Activated T-helper 1 cell treated with anti-CD3 and anti-CD28 coated beads, Interleukin-2, amount 50 U/mL, for 16 hours (primary cell): Measurements from ENCODE around the gene COASY.
A peak's percentile ranks its signal among the peaks of the same experiment; 100 is the strongest.

Experiments used
- DNase-seq, 2 donors: peaks; one replicate each; pipeline ENCODE4 v3.0.0-alpha.2; 2020; ENCODE audit warnings: low read depth in 1 of 2, low spot score in 1 of 2

COASY gene

GRCh38 chr17:42571435-42572225 lies 9.7 kb downstream of the COASY start:
- DNase-seq: no peak

GRCh38 chr17:42573095-42573494 lies 11.1 kb downstream of the COASY start:
- no peak for DNase-seq

GRCh38 chr17:42574463-42574862 lies 12.5 kb downstream of the COASY start:
- DNase-seq: no peak

GRCh38 chr17:42577140-42577531 lies 15.2 kb downstream of the COASY start:
- DNase-seq: no peak

GRCh38 chr17:42577532-42578281 lies 15.8 kb downstream of the COASY start, which contains the start of gene PSMC3IP:
Gene PSMC3IP (minus strand): TSS chr17:42577729. CDS start chr17:42577686, 43 bp downstream.
- DNase-seq: peak; percentile 83 to 88

- peak in 1 of 2 donors; percentile 43 for DNase-seq
These were observed 16.4 kb downstream of the COASY start for GRCh38 chr17:42578282-42578869.

- no peak for DNase-seq
These were observed 18.0 kb downstream of the COASY start for GRCh38 chr17:42579794-42580551.

GRCh38 chr17:42581744-42582270 lies 19.9 kb downstream of the COASY start:
- no peak for DNase-seq

- DNase-seq: no peak
These were observed 22.9 kb downstream of the COASY start for GRCh38 chr17:42584880-42585279.

- no peak for DNase-seq
These were observed 23.4 kb downstream of the COASY start for GRCh38 chr17:42585353-42585752.

GRCh38 chr17:42586514-42587230 lies 24.7 kb downstream of the COASY start:
- no peak for DNase-seq

- no peak for DNase-seq
These were observed 28.9 kb downstream of the COASY start for GRCh38 chr17:42590886-42591285.

- DNase-seq: no peak
These were observed 29.5 kb downstream of the COASY start for GRCh38 chr17:42591411-42591810.

- DNase-seq: no peak
These were observed 34.4 kb downstream of the COASY start for GRCh38 chr17:42596386-42596785.

- DNase-seq: no peak
These were observed 37.0 kb downstream of the COASY start for GRCh38 chr17:42598905-42599304.

GRCh38 chr17:42603318-42603717 lies 41.4 kb downstream of the COASY start:
- DNase-seq: no peak

- no peak for DNase-seq
These were observed 45.8 kb downstream of the COASY start for GRCh38 chr17:42607769-42608168.

GRCh38 chr17:42608305-42609181 lies 46.6 kb downstream of the COASY start:
- no peak for DNase-seq

GRCh38 chr17:42609182-42609813 lies 47.4 kb downstream of the COASY start, which contains the start of the genes RETREG3 and TUBG1:
Gene RETREG3 (minus strand): TSS chr17:42609374. CDS start chr17:42609324, 50 bp downstream.
Gene TUBG1 (plus strand): TSS chr17:42609683. CDS start chr17:42609738, 55 bp downstream.
- peak; percentile 98 to 100 for DNase-seq
